ENCODE measurements around the gene DYDC2. TPM values are rescaled to one million over a fixed set of nuclear protein-coding genes. Genes with fewer than 3 reads are reported as not detected.
"Not testable (repeated sequence)": the region's sequence is repeated elsewhere in the genome, so short reads cannot be mapped to it uniquely, and the experiment has no call there.

DYDC2 gene
- total RNA-seq, 1 experiment from 2014 or later: not detected

GRCh38 chr10:80415734-80416478, 59.3 kb downstream of the DYDC2 start:
- Histone ChIP-seq H4K20me1 (ENCODE audit: insufficient read depth) (peaks cover 8% of the 10 kb centered on the region), H3K27ac (no peak overlapping the region), H3K9me3 (ENCODE audit: insufficient read depth, low read depth) (no peaks in the 10 kb centered on the region), H3K4me2 (no peak overlapping the region), H3K4me1 (replicated peaks; ENCODE audit: insufficient read depth) (0 out of 2 replicates have a peak, but pooled peaks cover 6% of the 10 kb centered on the region), H3K9me2 (ENCODE audit: insufficient read depth) (no peaks in the 10 kb centered on the region), H3K4me3 (no peak overlapping the region), H3K36me3 (ENCODE audit: low read depth) (peaks cover 14% of the 10 kb centered on the region; the same call in 1 of the 2 replicates), H3K27me3 (ENCODE audit: insufficient read depth, low read depth) (no peaks in the 10 kb centered on the region), H2AFZ (no peak overlapping the region), H3F3A (ENCODE audit: insufficient read depth, low read depth) (peaks cover 3% of the 10 kb centered on the region; the same call in 1 of the 2 replicates), H3K79me2 (ENCODE audit: low read depth) (peaks cover 28% of the 10 kb centered on the region)
- no TSS peak for BruUV-seq (replicated peaks)
- ChIA-PET POLR2A (ENCODE audit: unreplicated experiment) (no interaction called here), CTCF (no interaction called here)
- intact Hi-C loops (cut with micrococcal nuclease; ENCODE audit: unreplicated experiment): no loop called here
- DNase-seq: no peak
- no peak for TF ChIP-seq EZH2 (IDR thresholded peaks at IDR 0.05; ENCODE audit: low read depth)
- no peak for TF ChIP-seq CTCF (conservative IDR thresholded peaks at IDR 0.05)

- intact Hi-C loops (cut with micrococcal nuclease; ENCODE audit: unreplicated experiment): no loop called here
- no peak overlapping the region for H3K4me2 ChIP-seq
- peaks cover 3% of the 10 kb centered on the region; the same call in 1 of the 2 replicates for H3F3A ChIP-seq (ENCODE audit: insufficient read depth, low read depth)
- ChIA-PET POLR2A (ENCODE audit: unreplicated experiment) (no interaction called here), CTCF (no interaction called here)
- H3K9me2 ChIP-seq (ENCODE audit: insufficient read depth): no peaks in the 10 kb centered on the region
- H3K9me3 ChIP-seq (ENCODE audit: insufficient read depth, low read depth): no peaks in the 10 kb centered on the region
- TF ChIP-seq CTCF (conservative IDR thresholded peaks at IDR 0.05) (no peak), EZH2 (IDR thresholded peaks at IDR 0.05; ENCODE audit: low read depth) (no peak)
- H3K27me3 ChIP-seq (ENCODE audit: insufficient read depth, low read depth): no peaks in the 10 kb centered on the region
- no peaks in the 10 kb centered on the region for H3K4me1 ChIP-seq (replicated peaks; ENCODE audit: insufficient read depth)
- BruUV-seq (replicated peaks): no TSS peak
- no peak overlapping the region for H2AFZ ChIP-seq
- peaks cover 22% of the 10 kb centered on the region for H3K79me2 ChIP-seq (ENCODE audit: low read depth)
- H3K36me3 ChIP-seq (ENCODE audit: low read depth): peaks cover 18% of the 10 kb centered on the region; the same call in 1 of the 2 replicates
- H3K4me3 ChIP-seq: no peak overlapping the region
- H3K27ac ChIP-seq: no peak overlapping the region
- H4K20me1 ChIP-seq (ENCODE audit: insufficient read depth): peaks cover 8% of the 10 kb centered on the region
- no peak for DNase-seq
Observed at GRCh38 chr10:80416479-80417098, 60.0 kb downstream of the DYDC2 start.

- CTCF ChIA-PET; H3K4me3 ChIP-seq; H3F3A ChIP-seq (ENCODE audit: insufficient read depth, low read depth); H3K27ac ChIP-seq; intact Hi-C loops (cut with micrococcal nuclease; ENCODE audit: unreplicated experiment); H3K4me1 ChIP-seq (replicated peaks; ENCODE audit: insufficient read depth); H3K4me2 ChIP-seq; H3K9me2 ChIP-seq (ENCODE audit: insufficient read depth); H3K27me3 ChIP-seq (ENCODE audit: insufficient read depth, low read depth); DNase-seq; H4K20me1 ChIP-seq (ENCODE audit: insufficient read depth); H3K9me3 ChIP-seq (ENCODE audit: insufficient read depth, low read depth); BruUV-seq (replicated peaks); POLR2A ChIA-PET (ENCODE audit: unreplicated experiment); H2AFZ ChIP-seq: not testable (repeated sequence)
- peaks cover 18% of the 10 kb centered on the region; the same call in 1 of the 2 replicates for H3K36me3 ChIP-seq (ENCODE audit: low read depth)
- peaks cover 16% of the 10 kb centered on the region; the same call in 1 of the 2 replicates for H3K79me2 ChIP-seq (ENCODE audit: low read depth)
Observed at GRCh38 chr10:80417256-80417655, 60.7 kb downstream of the DYDC2 start.

Other genes starting within 250 kb of the DYDC2 start
- 2.1 TPM in 1 of 2 replicates, not detected in the other for gene PLAC9, start 224.1 kb upstream of the DYDC2 start, total RNA-seq (2021)
- 287 and 318 TPM in 2 replicates for gene ANXA11, start 151.2 kb upstream of the DYDC2 start, total RNA-seq (2021)
- not detected in 2 replicates for gene MAT1A, start 67.1 kb upstream of the DYDC2 start, total RNA-seq (2021)
- gene DYDC1, start within 50 bp of the DYDC2 start, total RNA-seq (2021): not detected in 2 replicates
- gene PRXL2A, start 51.8 kb downstream of the DYDC2 start, total RNA-seq (2021): 88.7 and 105 TPM in 2 replicates
- 114 and 135 TPM in 2 replicates for gene TSPAN14, start 97.5 kb downstream of the DYDC2 start, total RNA-seq (2021)
- gene SH2D4B, start 181.1 kb downstream of the DYDC2 start, total RNA-seq (2021): 0.24 TPM in 1 of 2 replicates, not detected in the other

Measured in PC-9 (cell line).